Endodermal cell (in vitro differentiated cells): ENCODE results near the gene FBXL3. TPM values are rescaled to one million over a fixed set of nuclear protein-coding genes. Genes with fewer than 3 reads are reported as not detected.

Source experiments
- DNase-seq: peaks from one replicate; pipeline ENCODE4 v3.0.0-alpha.2; 2017
- H3K27ac ChIP-seq: 2 replicates; pipeline ENCODE4 v1.5.1; 2013; ENCODE audit warnings: mild to moderate bottlenecking, low read depth, low read length, moderate library complexity
- H3K27me3 ChIP-seq: 2 replicates; pipeline ENCODE4 v1.6.1; 2013; ENCODE audit warnings: mild to moderate bottlenecking, low read length, moderate library complexity; ENCODE audit not compliant: insufficient read depth, control insufficient read depth, poor library complexity, severe bottlenecking
- H3K36me3 ChIP-seq: 2 replicates; pipeline ENCODE4 v1.7.0; 2013; ENCODE audit warnings: mild to moderate bottlenecking, low read length, moderate library complexity; ENCODE audit not compliant: control insufficient read depth, insufficient read depth
- H3K4me1 ChIP-seq: one replicate; pipeline ENCODE4 v1.7.0; 2013; ENCODE audit warnings: low read length; ENCODE audit not compliant: control insufficient read depth, insufficient read depth
- H3K4me3 ChIP-seq: 2 replicates; pipeline ENCODE4 v1.5.1; 2013; ENCODE audit warnings: mild to moderate bottlenecking, low read length, moderate library complexity
- H3K9ac ChIP-seq: 2 replicates; pipeline ENCODE4 v1.6.1; 2013; ENCODE audit warnings: mild to moderate bottlenecking, low read length, moderate library complexity; ENCODE audit not compliant: poor library complexity, severe bottlenecking; ENCODE audit errors: extremely low read depth
- H3K9me3 ChIP-seq: 2 replicates; pipeline ENCODE4 v1.6.1; 2013; ENCODE audit warnings: mild to moderate bottlenecking, low read length, moderate library complexity; ENCODE audit not compliant: control insufficient read depth
- H3K27ac Mint-ChIP-seq: 2 replicates; pipeline ENCODE4 v1.8.0; 2020; ENCODE audit warnings: mixed read lengths
- H3K27me3 Mint-ChIP-seq: 2 replicates; pipeline ENCODE4 v1.8.0; 2021; ENCODE audit warnings: mild to moderate bottlenecking, mixed read lengths; ENCODE audit not compliant: insufficient read depth
- H3K36me3 Mint-ChIP-seq: 2 replicates; pipeline ENCODE4 v1.8.0; 2020; ENCODE audit warnings: low read depth, mixed read lengths
- H3K4me1 Mint-ChIP-seq: 2 replicates; pipeline ENCODE4 v1.8.0; 2020; ENCODE audit warnings: mixed read lengths
- H3K4me3 Mint-ChIP-seq: 2 replicates; pipeline ENCODE4 v1.8.0; 2020; ENCODE audit warnings: mild to moderate bottlenecking, moderate library complexity, mixed read lengths
- H3K9me3 Mint-ChIP-seq: 2 replicates; pipeline ENCODE4 v1.8.0; 2020; ENCODE audit warnings: mild to moderate bottlenecking, mixed read lengths
- WGBS, 2 experiments: methylation state at CpG; one replicate each; pipeline versions ENCODE4 v1.1.5 to v1.1.7; 2013; ENCODE audit warnings: missing lambda C conversion rate in 2 of 2, mixed read lengths in 1 of 2; ENCODE audit not compliant: insufficient coverage in 1 of 2, insufficient read length in 1 of 2; 5-methylcytosine and 5-hydroxymethylcytosine counted together
- total RNA-seq, 2 donors: library from RNA; stranded (reverse); fragmentation: NEBNext Ultra II Directional in 1 of 2; extraction: Animal tissue kit (Norgen Biotek cat#: 25700) in 1 of 2; gene quantifications; 2 replicates in 1 of 2; 3 replicates in 1 of 2; pipeline ENCODE4 v1.2.1, GENCODE V29; 2021
- TF ChIP-seq, protein P1 (sequence below): fragments of 200-600 bp; sonication (generic); conservative IDR thresholded peaks from 2 replicates; pipeline ENCODE4 v1.5.0; 2021; ENCODE audit warnings: antibody characterized with exemption, mild to moderate bottlenecking

Gene FBXL3
- total RNA-seq, 2 donors from 2014 or later: 12.7 to 14.3 TPM

- Histone ChIP-seq H3K4me3 (no peak overlapping the region), H3K27ac (no peak overlapping the region), H3K9me3 (peaks cover 6% of the 10 kb centered on the region), H3K9ac (no peak overlapping the region), H3K4me1 (no peaks in the 10 kb centered on the region), H3K27me3 (no peaks in the 10 kb centered on the region), H3K36me3 (no peaks in the 10 kb centered on the region)
- H3K36me3 Mint-ChIP-seq: peaks cover 2% of the 10 kb centered on the region
- peaks cover 5% of the 10 kb centered on the region for H3K27me3 Mint-ChIP-seq
- 75 to 100% methylated on average over 1 to 4 of the region's 5 CpGs for WGBS, 2 experiments
- no peak for DNase-seq
- TF ChIP-seq, protein P1, sequence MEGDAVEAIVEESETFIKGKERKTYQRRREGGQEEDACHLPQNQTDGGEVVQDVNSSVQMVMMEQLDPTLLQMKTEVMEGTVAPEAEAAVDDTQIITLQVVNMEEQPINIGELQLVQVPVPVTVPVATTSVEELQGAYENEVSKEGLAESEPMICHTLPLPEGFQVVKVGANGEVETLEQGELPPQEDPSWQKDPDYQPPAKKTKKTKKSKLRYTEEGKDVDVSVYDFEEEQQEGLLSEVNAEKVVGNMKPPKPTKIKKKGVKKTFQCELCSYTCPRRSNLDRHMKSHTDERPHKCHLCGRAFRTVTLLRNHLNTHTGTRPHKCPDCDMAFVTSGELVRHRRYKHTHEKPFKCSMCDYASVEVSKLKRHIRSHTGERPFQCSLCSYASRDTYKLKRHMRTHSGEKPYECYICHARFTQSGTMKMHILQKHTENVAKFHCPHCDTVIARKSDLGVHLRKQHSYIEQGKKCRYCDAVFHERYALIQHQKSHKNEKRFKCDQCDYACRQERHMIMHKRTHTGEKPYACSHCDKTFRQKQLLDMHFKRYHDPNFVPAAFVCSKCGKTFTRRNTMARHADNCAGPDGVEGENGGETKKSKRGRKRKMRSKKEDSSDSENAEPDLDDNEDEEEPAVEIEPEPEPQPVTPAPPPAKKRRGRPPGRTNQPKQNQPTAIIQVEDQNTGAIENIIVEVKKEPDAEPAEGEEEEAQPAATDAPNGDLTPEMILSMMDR: no peak
- no peaks in the 10 kb centered on the region for H3K9me3 Mint-ChIP-seq
- H3K27ac Mint-ChIP-seq: no peak overlapping the region
- peaks cover 12% of the 10 kb centered on the region for H3K4me1 Mint-ChIP-seq
- H3K4me3 Mint-ChIP-seq: no peak overlapping the region
Measured at GRCh38 chr13:77038907-77039480, 12.0 kb upstream of the FBXL3 start.

DNA sequence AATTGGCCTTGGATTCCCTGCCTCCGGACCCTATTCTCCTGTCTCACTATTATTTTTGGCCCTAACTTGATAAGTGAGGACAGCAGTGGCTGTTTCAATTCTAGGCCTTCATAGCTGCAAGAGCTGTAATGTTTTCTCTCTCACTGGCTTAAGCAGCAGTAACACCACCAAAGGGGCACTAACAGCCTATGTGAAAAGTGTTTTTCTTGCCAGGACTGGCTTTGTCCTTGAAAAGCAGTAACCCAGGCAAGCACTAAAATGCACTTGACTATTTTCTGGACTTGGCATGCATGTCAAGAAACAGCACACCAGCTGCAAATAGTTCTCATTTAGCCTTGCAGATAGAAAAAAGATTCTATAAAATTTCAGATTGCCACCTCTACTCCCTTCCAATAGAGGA, 9.3 kb upstream of the FBXL3 start:
- Mint-ChIP-seq H3K4me1 (peaks cover 7% of the 10 kb centered on the region), H3K36me3 (no peaks in the 10 kb centered on the region), H3K9me3 (no peaks in the 10 kb centered on the region), H3K4me3 (no peak overlapping the region), H3K27me3 (peaks cover 5% of the 10 kb centered on the region), H3K27ac (no peak overlapping the region)
- DNase-seq: no peak
- H3K27ac ChIP-seq: no peak overlapping the region
- WGBS, 2 experiments: 80 to 100% methylated on average over 1 of the region's 1 CpG
- H3K4me3 ChIP-seq: no peak overlapping the region
- H3K36me3 ChIP-seq: no peaks in the 10 kb centered on the region
- TF ChIP-seq, protein P1: no peak
- H3K27me3 ChIP-seq: no peaks in the 10 kb centered on the region
- no peaks in the 10 kb centered on the region for H3K4me1 ChIP-seq
- H3K9me3 ChIP-seq: peaks cover 6% of the 10 kb centered on the region
- no peak overlapping the region for H3K9ac ChIP-seq

DNA sequence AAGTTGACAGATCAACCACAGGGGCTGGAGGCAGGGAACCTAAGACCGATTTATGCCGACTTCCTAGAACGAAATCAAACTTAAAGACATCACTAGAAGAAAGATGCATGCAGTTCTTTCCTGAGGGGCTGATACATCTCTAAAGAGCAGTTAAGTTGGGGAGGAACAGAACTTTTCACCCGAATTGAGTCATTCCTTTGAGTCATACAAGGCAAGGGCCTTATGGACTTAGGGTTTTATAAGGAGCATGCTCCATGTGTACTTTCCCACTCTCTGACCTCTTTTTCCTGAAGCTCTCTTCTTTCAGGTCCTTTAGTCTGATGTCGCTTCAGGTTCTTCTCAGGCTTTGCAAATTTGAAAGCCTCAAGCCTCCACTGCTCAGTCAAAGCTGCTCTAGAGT, 7.9 kb upstream of the FBXL3 start:
- H3K9me3 Mint-ChIP-seq: no peaks in the 10 kb centered on the region
- no peaks in the 10 kb centered on the region for H3K36me3 Mint-ChIP-seq
- H3K4me1 Mint-ChIP-seq: no peaks in the 10 kb centered on the region
- no peak for DNase-seq
- Histone ChIP-seq H3K4me3 (no peak overlapping the region), H3K9me3 (peaks cover 6% of the 10 kb centered on the region), H3K36me3 (no peaks in the 10 kb centered on the region), H3K27me3 (no peaks in the 10 kb centered on the region), H3K4me1 (no peaks in the 10 kb centered on the region), H3K9ac (no peak overlapping the region), H3K27ac (no peak overlapping the region)
- H3K27me3 Mint-ChIP-seq: peaks cover 5% of the 10 kb centered on the region
- no peak overlapping the region for H3K4me3 Mint-ChIP-seq
- TF ChIP-seq, protein P1: no peak
- WGBS, 2 experiments: 89 to 92% methylated on average over 4 to 5 of the region's 5 CpGs
- no peak overlapping the region for H3K27ac Mint-ChIP-seq
